NCI-H1417 (cell line): ENCODE data around the gene DNAI7.
A peak's percentile ranks its signal among the peaks of the same experiment; 100 is the strongest.

Experiments used
- DNase-seq, 3 experiments: peaks; one replicate each; lab custom pipeline; 2025; lab: John Stamatoyannopoulos, UW

The DNAI7 gene

DNA sequence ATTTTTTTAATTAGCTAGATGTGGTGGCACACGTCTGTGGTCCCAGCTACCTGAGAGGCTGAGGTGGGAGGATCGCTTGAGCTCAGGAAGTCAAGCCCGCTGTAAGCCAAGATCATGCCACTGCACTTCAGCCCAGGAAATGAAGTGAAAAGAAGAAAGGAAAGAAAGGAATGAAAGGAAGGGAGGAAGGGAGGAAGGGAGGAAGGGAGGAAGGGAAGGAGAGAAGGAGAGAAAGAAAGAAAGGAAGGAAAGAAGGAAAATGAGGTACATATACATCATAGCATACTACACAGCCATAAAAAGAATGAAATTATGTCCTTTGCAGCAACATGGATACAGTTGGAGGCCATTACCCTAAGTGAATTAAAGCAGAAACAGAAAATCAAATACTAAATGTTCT is 12.2 kb downstream of the DNAI7 start:
- no peak for DNase-seq

DNA sequence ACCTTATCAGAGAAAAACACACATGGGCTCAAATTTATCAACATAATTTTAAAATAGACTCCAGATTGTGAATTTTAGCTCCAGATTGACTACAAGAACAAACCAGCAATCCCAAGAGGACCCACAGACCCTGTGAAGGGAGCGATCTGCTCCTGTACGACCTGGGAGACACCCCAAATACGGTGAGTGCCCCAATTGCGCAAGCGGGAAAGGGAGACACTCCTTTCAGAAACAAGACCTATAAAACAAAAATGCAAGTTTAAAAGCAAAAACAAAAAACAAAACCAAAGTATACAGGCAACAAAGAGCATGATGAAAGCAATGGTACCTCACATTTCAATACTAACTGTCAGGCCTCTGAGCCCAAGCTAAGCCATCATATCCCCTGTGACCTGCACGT is 32.1 kb downstream of the DNAI7 start:
- no peak for DNase-seq

DNA sequence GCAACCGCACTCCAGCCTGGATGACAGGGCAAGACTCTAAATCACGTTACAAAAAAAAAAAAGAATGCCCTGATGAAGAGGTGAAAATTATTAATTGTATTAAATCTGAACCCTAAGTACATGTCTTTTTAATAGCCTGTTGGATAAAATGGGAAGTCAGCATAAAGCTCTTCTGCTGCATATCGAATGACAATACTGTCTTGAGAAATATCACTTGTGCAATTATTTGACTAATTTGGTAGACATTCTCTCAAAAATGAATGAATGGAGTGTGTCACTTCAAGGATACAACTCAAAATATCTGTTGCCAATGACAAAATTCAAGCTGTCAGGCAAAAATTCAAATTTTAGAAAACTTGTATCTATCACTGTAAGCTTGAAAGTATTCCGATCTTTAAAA is 38.9 kb downstream of the DNAI7 start:
- DNase-seq, result no peak

DNA sequence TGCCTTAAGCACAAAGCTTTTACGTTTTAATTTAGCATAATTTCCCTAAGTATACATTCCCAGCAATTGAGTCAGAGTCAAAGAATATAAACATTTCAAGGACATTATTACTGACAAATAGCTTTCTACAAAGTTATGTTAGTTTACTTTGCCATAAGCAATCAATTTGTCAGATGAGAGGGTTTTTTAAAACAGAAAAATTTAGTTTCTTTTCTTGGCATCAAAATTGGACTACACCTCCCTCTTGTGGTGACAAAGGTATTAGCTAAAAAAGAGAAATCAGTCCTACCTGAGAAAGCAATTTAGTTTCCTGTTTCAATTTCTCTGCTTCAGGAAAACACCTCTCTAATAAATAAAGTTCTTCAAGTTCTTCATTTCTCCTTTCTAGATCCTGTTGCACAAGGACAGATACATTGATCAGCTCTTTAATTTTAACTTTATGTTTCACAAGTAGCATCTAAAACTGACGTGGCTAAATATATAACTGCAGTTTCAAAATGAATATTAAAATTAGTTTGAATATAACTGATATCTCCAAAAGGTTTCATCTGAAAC is 39.9 kb downstream of the DNAI7 start:
- peak in 2 of 3 experiments; percentile 13 to 66 for DNase-seq

DNA sequence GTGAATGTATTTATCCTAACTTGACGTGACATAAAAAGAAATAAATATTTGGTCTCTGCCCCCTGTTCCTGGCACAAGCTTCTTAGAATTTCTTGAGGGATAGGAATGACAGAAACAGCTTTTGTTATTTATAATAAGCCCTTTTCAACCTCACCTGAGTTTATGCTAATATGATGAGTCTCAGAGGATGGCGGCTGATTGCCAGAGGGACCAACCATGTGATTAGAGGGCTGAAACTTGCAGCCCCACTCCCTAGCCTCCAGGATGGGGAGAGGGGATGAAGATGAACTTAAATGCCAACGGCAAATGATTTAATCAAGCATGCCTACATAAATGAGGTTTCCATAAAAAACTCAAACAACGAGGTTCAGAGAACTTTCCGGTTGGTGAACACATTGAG is 42.9 kb downstream of the DNAI7 start:
- DNase-seq, result no peak

DNA sequence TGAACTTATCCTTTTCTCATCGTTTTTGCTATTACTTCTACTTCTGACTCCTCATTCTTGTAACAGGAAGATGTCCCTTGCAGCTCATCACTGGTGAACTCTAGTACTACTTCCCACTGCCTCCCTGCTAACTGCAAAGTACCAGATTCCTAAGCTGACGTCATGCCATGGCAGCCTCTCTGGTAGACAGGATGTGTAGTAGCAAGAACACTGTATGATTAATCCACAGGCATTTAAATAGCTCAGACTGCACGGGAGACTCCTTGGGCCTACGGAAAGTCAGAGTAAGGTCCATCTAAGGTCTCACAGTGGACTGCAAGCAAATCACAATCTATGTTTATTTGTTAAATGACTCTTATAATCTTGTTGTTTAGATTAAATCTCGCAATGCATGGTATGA is 43.5 kb downstream of the DNAI7 start:
- DNase-seq, result no peak

DNA sequence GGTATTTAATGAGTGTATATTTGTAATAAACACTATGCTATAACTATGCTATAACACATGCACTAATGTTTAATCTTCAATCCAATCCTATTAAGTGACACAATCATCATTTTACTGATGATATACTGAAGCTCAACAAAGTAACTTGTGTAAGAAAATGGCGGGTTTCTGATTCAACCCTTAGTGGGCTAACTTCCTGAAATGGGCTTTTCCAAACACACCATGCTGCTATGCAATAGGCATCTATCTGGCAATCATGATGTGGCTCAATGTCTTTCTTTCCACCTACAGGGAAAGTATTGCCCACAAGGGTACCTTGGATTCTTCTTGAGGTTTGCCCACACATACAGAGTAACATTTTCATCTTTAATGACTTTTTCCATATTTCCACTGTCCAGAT is 48.3 kb downstream of the DNAI7 start:
- DNase-seq, result no peak

DNA sequence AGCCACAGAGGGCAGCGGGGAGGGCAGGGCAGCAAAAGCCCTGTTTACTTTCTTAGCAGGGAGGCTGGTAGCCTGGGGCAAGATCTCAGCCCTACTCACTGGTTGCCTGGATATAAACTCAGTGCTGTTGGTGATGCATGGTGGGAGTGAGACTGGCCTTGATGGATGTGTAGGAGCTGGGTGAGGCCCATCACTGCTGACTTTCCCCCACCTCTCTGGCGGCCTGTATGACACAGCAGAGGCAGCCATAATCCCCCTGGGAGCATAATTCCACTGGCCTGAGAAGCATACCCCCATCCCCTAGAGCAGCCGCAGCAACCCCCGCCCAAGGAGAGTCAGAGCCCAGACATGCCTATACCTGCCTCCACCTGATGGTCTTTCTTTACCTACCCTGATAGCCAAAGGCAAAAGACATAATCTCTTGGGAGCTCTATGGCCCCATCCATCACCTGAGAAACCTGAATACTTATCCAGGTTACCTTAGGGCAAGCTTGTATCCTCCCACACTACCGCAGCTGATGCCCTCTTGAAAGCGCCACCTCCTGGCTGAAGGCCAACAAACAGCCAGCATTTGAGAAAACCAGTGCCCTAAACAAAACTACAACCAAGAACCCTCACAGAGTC is 59.3 kb downstream of the DNAI7 start:
- peak; percentile 61 to 95 (median 74) for DNase-seq

DNA sequence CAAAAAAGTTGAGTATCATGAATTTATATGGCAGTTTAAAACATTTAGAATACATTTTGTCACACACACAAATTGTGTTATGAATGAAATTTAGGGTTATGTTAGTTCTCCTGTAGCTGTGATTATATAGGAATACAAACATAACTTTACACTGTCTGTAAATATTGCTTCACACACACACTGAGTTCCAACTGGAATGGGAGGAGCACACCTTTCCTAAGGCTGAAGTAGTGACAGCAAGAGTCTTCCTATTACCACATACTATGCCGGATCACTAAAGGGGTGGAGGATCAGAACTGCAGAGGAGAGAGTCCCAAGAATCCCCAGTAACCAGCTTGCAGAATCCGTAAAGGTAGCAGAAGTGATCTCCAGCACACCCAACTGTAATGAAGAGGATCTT is 63.7 kb downstream of the DNAI7 start:
- no peak for DNase-seq

DNA sequence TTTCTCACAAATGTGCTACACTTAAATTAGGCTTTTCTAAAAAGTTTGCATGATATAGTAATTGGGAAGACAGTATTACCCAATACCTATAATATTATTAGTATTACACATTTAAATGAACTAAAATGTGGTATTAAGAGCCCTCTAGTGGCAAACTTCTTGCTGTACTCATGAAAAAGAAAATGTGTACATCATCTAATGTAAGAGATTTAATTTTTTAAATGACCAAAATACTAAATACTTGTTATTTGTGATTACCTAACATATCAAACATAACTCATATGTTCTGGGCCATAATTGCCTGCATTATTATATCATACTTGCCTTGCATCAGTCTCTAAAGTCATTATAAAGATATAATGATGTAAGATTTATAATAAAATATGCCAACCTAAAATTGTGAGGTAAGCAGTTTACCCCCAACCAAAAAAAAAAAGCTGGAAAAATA is 64.2 kb downstream of the DNAI7 start:
- DNase-seq, result peak in 2 of 3 experiments; percentile 65 to 71

DNA sequence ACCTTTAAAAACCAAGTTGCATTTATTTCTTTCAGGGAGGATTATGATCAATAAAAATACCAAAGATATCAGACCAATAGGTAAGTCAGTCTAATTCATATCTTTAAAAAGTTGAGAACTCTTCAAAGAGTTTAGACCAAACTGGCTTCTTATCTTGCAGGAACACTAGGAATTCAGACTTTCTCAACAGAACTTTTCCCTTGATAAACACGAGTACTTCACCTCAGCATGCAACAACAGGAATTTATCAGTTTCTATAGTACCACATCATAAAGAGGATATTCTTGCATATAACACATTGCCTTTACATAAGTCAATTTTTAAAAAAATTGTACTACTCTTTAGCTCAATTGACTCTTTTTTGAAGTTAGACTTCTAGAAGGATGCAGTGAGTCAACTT is 68.2 kb downstream of the DNAI7 start:
- no peak for DNase-seq

DNA sequence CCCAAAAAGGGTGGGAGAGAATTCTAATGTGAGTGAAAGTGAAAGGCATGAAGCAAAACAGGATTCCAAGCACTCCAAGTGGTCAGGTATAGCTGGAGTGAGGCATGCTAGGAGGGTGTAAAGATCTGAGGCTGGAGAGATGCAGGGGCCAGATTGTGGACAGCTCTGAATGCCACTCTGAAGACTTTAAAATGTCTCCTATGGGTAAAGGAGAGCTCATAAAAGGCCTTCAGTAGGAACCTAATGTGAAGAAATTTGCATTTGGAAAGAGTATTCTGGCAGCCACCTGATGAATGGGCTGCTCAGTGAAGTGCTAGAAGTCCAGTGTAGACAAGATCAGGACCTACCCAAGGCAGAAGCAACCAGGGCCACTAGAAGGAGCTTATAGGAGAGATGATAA is 68.9 kb downstream of the DNAI7 start:
- DNase-seq, result no peak

DNA sequence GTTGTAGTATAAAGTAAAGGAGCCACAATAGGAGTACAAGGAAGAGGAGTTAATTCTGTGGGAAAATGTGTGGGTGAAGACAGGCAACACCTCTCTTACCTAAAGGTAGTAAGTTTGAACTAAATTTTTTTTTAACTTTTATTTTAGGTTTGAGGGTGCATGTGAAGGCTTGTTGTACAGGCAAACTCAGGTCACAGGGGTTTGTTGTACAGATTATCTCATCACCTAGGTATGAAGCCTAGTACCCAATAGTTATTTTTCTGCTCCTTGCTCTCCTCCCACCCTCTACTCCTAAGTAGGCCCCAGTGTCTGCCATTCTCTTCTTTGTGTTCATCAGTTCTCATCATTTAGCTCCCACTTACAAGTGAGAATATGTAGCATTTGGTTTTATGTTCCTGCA is 70.5 kb downstream of the DNAI7 start:
- no peak for DNase-seq

DNA sequence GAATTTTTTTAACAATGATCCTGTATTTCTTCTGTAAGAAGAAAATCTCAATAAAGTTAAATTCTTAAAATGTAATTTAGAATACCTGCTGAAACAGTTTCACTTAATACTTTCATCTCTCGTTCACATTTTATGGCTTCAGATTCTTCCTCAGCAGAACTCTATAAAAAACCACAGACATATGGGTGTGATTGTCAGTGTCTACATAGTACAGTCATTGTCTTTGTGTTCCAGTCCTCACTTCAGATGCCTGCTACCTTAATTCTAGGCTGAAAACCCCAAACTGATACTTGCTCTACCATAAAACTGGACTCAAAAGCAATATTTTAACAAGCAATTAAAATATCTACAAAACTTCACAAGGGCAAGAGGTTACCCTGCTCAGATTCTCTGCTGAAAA is 71.8 kb downstream of the DNAI7 start:
- no peak for DNase-seq

DNA sequence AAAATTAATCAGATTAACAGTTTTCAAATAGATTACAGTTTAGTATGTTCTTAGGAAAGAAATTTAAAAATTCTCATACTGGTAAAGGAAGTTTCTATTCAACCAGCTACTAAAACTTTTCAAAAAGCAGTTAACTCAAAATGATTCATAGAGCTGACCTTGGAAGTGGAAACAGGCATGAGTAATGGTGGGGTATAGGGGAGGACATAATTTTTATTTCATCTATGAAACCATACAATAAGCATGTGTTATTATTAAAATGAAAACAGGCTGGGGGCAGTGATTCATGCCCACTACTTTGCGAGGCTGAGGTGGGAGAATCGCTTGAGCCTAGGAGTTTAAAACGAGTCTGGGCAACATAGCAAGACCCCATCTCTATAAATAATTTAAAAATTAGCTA is 73.0 kb downstream of the DNAI7 start:
- no peak for DNase-seq

DNA sequence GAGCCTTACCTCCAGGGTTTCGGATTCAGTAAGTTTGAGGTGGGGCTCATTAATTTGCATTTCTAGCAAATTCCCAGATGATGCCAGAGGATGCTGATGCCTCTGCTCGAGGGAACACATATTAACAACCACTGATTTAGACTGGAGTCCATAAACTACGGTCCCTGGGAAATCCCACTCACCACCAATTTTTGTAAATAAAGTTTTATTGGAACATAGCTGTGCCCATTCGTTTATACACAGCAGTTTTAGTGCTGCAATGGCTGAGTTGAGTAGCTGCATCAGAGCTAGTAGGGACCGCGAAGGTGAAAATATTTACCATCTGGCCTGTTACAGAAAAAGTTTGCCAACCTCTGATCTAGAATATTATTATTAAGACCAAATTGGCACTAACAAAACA is 73.8 kb downstream of the DNAI7 start:
- no peak for DNase-seq

DNA sequence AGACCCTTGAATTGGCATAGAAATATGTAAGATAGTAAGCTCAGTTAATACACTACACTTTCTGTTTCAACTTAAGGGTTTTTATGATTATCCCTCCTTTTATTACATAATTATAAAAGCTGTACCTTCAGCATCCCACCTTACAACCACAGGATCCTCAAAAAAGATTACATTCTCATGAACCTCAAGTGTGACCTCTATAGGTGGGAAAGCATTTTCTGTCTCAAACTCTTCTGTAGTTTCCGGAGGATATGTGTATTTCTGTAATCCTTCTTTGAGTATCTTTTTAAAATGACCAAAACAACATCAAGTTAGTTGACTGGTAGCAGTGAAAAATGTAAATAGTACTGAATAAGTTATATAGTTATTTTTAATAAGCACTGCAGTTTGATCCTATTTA is 75.9 kb downstream of the DNAI7 start:
- DNase-seq, result no peak

DNA sequence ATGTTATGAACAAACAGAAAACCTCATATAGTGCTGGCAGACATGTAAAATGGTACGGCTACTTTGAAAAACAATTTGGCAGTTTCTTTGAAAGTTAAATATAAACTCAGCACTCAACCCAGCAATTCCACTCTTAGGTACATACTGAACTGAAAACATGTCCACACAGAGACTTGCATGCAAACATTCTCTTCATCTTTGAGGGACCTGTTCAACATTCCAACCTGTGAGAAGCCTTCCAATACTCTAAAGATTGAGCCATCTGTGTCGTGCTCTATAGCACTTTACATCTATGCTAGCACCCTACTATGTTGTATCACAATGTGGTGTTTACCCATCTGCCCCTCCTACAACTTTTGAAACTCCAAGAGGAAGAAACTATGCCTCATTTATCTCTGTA is 79.3 kb downstream of the DNAI7 start:
- no peak for DNase-seq

DNA sequence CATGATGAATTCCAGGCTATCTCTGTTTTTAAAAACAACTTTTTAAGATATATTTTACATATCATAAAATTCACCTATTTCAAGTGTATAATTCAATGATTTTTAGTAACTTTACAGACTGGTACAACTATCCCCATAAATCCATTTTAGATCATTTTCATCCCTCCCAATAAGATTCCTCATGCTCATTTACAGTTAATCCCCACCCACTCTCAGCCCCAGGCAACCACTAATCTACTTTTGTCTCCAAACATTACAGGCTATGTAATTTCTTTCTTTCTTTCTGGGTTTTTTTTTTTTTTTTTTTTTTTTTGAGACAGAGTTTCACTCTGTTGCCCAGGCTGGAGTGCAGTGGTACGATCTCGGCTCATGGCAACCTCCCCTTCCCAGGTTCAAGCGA is 81.3 kb downstream of the DNAI7 start:
- no peak for DNase-seq

DNA sequence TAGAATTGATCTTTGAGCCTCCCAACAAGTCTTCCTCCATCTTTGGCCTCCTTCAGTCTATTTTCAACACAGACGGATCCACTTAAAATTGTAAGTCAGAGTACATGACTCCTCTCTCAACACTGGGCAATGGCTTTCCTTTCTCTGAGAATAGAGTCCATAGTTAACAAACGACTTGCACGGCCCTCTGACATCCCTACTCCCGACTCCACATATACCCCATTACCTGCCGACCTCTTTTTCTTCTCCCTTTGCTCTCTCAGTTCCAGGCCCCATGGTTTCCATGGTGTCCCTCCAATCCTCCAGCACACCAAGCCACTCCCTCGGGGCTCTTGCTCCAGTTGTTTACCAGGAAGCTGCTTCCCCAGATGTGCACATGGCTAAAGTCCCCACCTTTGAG is 84.7 kb downstream of the DNAI7 start:
- DNase-seq, result no peak

DNA sequence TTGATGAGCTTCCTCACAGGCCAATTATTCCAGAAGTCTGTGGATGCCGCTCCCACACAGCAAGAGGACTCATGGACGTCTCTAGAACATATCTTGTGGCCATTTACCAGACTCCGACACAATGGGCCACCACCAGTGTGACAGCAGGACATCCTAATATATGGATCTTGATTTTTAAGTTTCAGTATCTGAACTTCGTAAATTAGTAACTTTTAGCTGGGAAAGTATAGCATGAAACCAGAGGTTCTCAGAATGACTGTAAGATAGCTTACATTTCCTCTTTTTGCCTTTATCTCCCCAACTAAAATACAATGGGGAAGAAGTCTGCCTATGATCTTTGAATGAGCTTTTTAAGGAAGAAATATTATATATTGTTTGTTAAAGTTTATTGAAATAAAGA is 87.0 kb downstream of the DNAI7 start:
- no peak for DNase-seq

DNA sequence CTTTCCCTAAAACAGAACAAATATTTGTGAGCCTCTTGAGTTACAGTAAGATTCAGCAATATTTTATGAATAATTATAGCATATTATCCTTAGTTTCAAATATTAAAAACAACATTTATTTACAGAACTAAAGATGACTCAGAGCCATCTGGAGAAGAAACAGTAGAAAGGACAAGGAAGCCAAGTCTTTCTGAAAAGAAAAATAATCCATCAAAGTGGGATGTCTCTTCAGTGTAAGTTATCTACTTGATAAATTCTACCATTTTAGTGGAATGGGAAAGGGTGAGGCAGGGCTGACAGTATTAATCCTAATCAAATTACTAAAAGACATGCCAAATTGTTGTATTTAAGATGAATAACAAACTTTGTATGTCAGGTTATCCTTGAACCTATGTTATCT is 88.1 kb downstream of the DNAI7 start:
- DNase-seq, result no peak

DNA sequence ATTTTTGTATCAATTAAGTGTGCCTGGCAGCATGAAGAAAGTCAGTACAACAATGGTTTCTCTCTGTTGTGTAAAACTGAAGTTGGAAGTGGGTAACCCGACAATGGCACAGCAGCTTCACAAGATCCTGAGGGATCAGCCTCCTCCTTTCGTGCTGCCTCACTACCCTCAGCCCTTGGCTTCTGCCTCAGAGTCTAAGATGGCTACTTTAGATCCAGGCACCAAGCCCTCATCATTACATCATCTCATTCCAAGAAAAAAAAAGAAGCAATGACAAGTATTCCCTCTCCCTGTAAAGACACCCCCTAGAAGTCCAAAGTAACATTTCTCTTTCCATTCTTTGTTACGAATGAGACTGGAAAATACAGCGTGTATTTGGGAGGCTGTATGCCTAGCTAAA is 92.6 kb downstream of the DNAI7 start:
- DNase-seq, result no peak

DNA sequence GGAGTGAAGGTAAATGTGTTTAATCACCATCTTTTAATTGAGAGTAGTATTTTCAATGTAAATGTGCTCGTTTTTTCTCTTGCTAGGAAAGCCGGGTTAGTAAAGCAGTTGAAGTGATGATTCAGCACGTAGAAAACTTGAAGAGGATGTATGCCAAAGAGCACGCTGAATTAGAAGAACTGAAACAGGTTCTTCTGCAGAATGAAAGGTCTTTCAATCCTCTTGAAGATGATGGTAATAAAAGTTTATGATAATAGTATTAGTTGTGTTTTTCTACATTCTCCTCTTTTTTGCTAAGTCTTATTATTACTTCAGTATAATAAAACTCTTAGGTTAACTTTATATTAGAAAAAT is 93.9 kb downstream of the DNAI7 start:
- DNase-seq, result no peak
